ENCODE results near the gene SLC9A4. TPM values are rescaled to one million over a fixed set of nuclear protein-coding genes. Genes with fewer than 3 reads are reported as not detected.

Gene SLC9A4
- total and polyA plus RNA-seq, 2 donors (not counting 1 experiment from before 2014, with no cell fraction given) = 0.20 TPM; not detected in 1

- Histone ChIP-seq H2AFZ (ENCODE audit: insufficient read depth, low read depth, low read length, poor library complexity, severe bottlenecking) (no peak overlapping the region), H3K4me3 (ENCODE audit: control extremely low read depth in 1 of 5, extremely low read depth in 1 of 5, insufficient read depth in 1 of 5, low read depth in 2 of 5, low read length in 4 of 5) (peak overlapping the region in 1 of 5 experiments; percentile 21), H4K20me1 (ENCODE audit: control insufficient read depth, insufficient read depth, low read length, poor library complexity, severe bottlenecking) (no peaks in the 10 kb centered on the region), H3K9ac (ENCODE audit: low read length) (no peak overlapping the region), H3K27ac (ENCODE audit: low read length in 2 of 2) (no peak overlapping the region), H3K36me3 (replicated peaks in 1 of 2; ENCODE audit: control extremely low read depth in 1 of 2, control insufficient read depth in 1 of 2, extremely low read depth in 1 of 2, insufficient read depth in 2 of 2, low read length in 1 of 2) (no peaks in the 10 kb centered on the region), H3K4me1 (ENCODE audit: control insufficient read depth in 2 of 2, insufficient read depth in 2 of 2, low read length in 2 of 2) (peaks cover 17 to 22% of the 10 kb centered on the region in 2 donors), H3K27me3 (replicated peaks in 1 of 4; ENCODE audit: control extremely low read depth in 1 of 4, control insufficient read depth in 3 of 4, insufficient read depth in 4 of 4, low read length in 3 of 4) (no peaks in the 10 kb centered on the region), H3K4me2 (replicated peaks; ENCODE audit: low read depth, low read length, poor library complexity, severe bottlenecking) (no peak overlapping the region), H3K79me2 (ENCODE audit: control insufficient read depth, insufficient read depth, low read length) (no peaks in the 10 kb centered on the region), H3K9me3 (ENCODE audit: control extremely low read depth in 1 of 3, control insufficient read depth in 2 of 3, insufficient read depth in 1 of 3, low read length in 2 of 3) (peaks cover 0 to 3% (median 0%) of the 10 kb centered on the region in 3 donors)
- TF ChIP-seq, protein P1, sequence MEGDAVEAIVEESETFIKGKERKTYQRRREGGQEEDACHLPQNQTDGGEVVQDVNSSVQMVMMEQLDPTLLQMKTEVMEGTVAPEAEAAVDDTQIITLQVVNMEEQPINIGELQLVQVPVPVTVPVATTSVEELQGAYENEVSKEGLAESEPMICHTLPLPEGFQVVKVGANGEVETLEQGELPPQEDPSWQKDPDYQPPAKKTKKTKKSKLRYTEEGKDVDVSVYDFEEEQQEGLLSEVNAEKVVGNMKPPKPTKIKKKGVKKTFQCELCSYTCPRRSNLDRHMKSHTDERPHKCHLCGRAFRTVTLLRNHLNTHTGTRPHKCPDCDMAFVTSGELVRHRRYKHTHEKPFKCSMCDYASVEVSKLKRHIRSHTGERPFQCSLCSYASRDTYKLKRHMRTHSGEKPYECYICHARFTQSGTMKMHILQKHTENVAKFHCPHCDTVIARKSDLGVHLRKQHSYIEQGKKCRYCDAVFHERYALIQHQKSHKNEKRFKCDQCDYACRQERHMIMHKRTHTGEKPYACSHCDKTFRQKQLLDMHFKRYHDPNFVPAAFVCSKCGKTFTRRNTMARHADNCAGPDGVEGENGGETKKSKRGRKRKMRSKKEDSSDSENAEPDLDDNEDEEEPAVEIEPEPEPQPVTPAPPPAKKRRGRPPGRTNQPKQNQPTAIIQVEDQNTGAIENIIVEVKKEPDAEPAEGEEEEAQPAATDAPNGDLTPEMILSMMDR (IDR thresholded peaks at IDR 0.05) = no peak
- no peak for TF ChIP-seq EZH2 (IDR thresholded peaks at IDR 0.05; ENCODE audit: borderline replicate concordance, insufficient read depth, low read depth, low read length, poor library complexity, severe bottlenecking)
- ATAC-seq (ENCODE audit: low read depth) (no peak), DNase-seq (no peak)
- CTCF ChIA-PET = no interaction called here
- Mint-ChIP-seq H3K27ac (no peak overlapping the region), H3K4me3 (no peak overlapping the region), H3K27me3 (no peaks in the 10 kb centered on the region), H3K9me3 (ENCODE audit: insufficient read depth) (no peaks in the 10 kb centered on the region), H3K4me1 (peaks cover 31% of the 10 kb centered on the region)
- intact Hi-C loops (cut with micrococcal nuclease) = no loop called here
- POLR2A ChIA-PET = no interaction called here
- WGBS (ENCODE audit: insufficient coverage) = no CpG with 5 or more reads among the region's 2 CpGs
Measured at GRCh38 chr2:102428573-102428972, 44.5 kb upstream of the SLC9A4 start.

DNA sequence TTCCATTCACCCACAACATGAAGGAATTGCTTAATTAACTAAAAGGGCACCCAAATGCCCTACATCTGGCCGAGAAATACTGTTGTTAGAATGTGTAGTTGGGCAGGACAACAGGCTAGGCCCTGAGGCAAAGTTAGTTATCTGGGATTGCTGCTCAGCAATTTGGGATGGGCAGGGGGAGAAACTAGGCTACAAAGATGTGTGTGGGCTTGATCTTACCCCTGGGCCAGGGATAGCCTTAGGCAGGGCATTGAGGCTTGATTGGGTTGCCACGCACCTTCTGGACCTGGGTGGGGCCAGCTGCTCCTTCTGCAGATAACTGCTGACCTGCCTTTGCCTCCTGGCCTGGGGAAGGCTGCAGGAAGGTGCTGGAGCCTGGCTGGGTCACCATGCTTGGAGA is 40.6 kb upstream of the SLC9A4 start:
- Mint-ChIP-seq H3K27ac (no peak overlapping the region), H3K27me3 (no peaks in the 10 kb centered on the region), H3K4me3 (no peak overlapping the region), H3K4me1 (peaks cover 26% of the 10 kb centered on the region), H3K9me3 (ENCODE audit: insufficient read depth) (no peaks in the 10 kb centered on the region)
- no peaks in the 10 kb centered on the region for H3K79me2 ChIP-seq (ENCODE audit: control insufficient read depth, insufficient read depth, low read length)
- H3K36me3 ChIP-seq (replicated peaks in 1 of 2; ENCODE audit: control extremely low read depth in 1 of 2, control insufficient read depth in 1 of 2, extremely low read depth in 1 of 2, insufficient read depth in 2 of 2, low read length in 1 of 2) = no peaks in the 10 kb centered on the region
- DNase-seq = no peak
- TF ChIP-seq, protein P1 (IDR thresholded peaks at IDR 0.05) = no peak
- no peak for TF ChIP-seq EZH2 (IDR thresholded peaks at IDR 0.05; ENCODE audit: borderline replicate concordance, insufficient read depth, low read depth, low read length, poor library complexity, severe bottlenecking)
- POLR2A ChIA-PET = no interaction called here
- H3K9ac ChIP-seq (ENCODE audit: low read length) = no peak overlapping the region
- no peak overlapping the region for H3K4me2 ChIP-seq (replicated peaks; ENCODE audit: low read depth, low read length, poor library complexity, severe bottlenecking)
- WGBS (ENCODE audit: insufficient coverage) = 100% methylated on average over 1 of the region's 2 CpGs
- intact Hi-C loops (cut with micrococcal nuclease) = no loop called here
- H4K20me1 ChIP-seq (ENCODE audit: control insufficient read depth, insufficient read depth, low read length, poor library complexity, severe bottlenecking) = no peaks in the 10 kb centered on the region
- CTCF ChIA-PET = no interaction called here
- H3K4me3 ChIP-seq (ENCODE audit: control extremely low read depth in 1 of 5, extremely low read depth in 1 of 5, insufficient read depth in 1 of 5, low read depth in 2 of 5, low read length in 4 of 5) = no peak overlapping the region
- ATAC-seq (ENCODE audit: low read depth) = no peak
- no peak overlapping the region for H3K27ac ChIP-seq (ENCODE audit: low read length in 2 of 2)
- H2AFZ ChIP-seq (ENCODE audit: insufficient read depth, low read depth, low read length, poor library complexity, severe bottlenecking) = no peak overlapping the region
- no peaks in the 10 kb centered on the region for H3K27me3 ChIP-seq (replicated peaks in 1 of 4; ENCODE audit: control extremely low read depth in 1 of 4, control insufficient read depth in 3 of 4, insufficient read depth in 4 of 4, low read length in 3 of 4)
- H3K4me1 ChIP-seq (ENCODE audit: control insufficient read depth in 2 of 2, insufficient read depth in 2 of 2, low read length in 2 of 2) = peaks cover 9 to 11% of the 10 kb centered on the region in 2 donors
- H3K9me3 ChIP-seq (ENCODE audit: control extremely low read depth in 1 of 3, control insufficient read depth in 2 of 3, insufficient read depth in 1 of 3, low read length in 2 of 3) = peaks cover 0 to 4% (median 0%) of the 10 kb centered on the region in 3 donors

Data from B cell (primary cell).